Peyer's patch (tissue), 4 donors: ENCODE data around the gene ADAT3. TPM values are rescaled to one million over a fixed set of nuclear protein-coding genes. Genes with fewer than 3 reads are reported as not detected.

Experiments
- DNase-seq, 3 donors: peaks; one replicate each; pipeline ENCODE4 v3.0.0-alpha.2; 2017 to 2019
- H3K27ac ChIP-seq, 4 donors: fragments of 200-600 bp; sonication (generic); one replicate each; pipeline ENCODE4 v1.5.1; 2016 to 2019
- H3K27me3 ChIP-seq, 2 donors: fragments of 200-600 bp; sonication (generic); one replicate each; pipeline ENCODE4 v1.5.1; 2019
- H3K36me3 ChIP-seq, 3 donors: fragments of 200-600 bp; sonication (generic); one replicate each; pipeline ENCODE4 v1.5.1; 2016 to 2019
- H3K4me1 ChIP-seq, 4 donors: fragments of 200-600 bp; sonication (generic); one replicate each; pipeline ENCODE4 v1.5.1; 2016 to 2019
- H3K4me3 ChIP-seq, 4 donors: fragments of 200-600 bp; sonication (generic); 1 replicate in 3 of 4; 2 replicates in 1 of 4; pipeline ENCODE4 v1.5.1; 2016 to 2019; ENCODE audit warnings: mild to moderate bottlenecking in 1 of 4
- H3K9me3 ChIP-seq, 4 donors: fragments of 200-600 bp; sonication (generic); one replicate each; pipeline ENCODE4 v1.5.1; 2016 to 2019; ENCODE audit warnings: mild to moderate bottlenecking in 1 of 4
- POLR2A ChIP-seq, 2 donors: fragments of 450-650 bp; IDR thresholded peaks; one replicate each; pipeline ENCODE4 v1.5.1; 2017; ENCODE audit warnings: antibody characterized with exemption in 2 of 2, mild to moderate bottlenecking in 2 of 2, moderate library complexity in 2 of 2
- total RNA-seq, 4 donors: library from RNA; depleted of rRNA; stranded (reverse); fragments of >200 nt; gene quantifications; one replicate each; pipeline ENCODE4 v1.1.0, GENCODE V29; 2016
- TF ChIP-seq, protein P1 (sequence below), 6 experiments: fragments of 450-650 bp in 4 of 6; fragments of 200-600 bp in 2 of 6; sonication (generic) in 1 of 6; IDR thresholded peaks; one replicate each; pipeline ENCODE4 v1.5.1; 2017 to 2019; ENCODE audit warnings: antibody characterized with exemption in 6 of 6, mild to moderate bottlenecking in 3 of 6, moderate library complexity in 1 of 6

The ADAT3 gene
- total RNA-seq, 4 donors from 2014 or later, result 18.2 to 33.3 (median 23.8) TPM

DNA sequence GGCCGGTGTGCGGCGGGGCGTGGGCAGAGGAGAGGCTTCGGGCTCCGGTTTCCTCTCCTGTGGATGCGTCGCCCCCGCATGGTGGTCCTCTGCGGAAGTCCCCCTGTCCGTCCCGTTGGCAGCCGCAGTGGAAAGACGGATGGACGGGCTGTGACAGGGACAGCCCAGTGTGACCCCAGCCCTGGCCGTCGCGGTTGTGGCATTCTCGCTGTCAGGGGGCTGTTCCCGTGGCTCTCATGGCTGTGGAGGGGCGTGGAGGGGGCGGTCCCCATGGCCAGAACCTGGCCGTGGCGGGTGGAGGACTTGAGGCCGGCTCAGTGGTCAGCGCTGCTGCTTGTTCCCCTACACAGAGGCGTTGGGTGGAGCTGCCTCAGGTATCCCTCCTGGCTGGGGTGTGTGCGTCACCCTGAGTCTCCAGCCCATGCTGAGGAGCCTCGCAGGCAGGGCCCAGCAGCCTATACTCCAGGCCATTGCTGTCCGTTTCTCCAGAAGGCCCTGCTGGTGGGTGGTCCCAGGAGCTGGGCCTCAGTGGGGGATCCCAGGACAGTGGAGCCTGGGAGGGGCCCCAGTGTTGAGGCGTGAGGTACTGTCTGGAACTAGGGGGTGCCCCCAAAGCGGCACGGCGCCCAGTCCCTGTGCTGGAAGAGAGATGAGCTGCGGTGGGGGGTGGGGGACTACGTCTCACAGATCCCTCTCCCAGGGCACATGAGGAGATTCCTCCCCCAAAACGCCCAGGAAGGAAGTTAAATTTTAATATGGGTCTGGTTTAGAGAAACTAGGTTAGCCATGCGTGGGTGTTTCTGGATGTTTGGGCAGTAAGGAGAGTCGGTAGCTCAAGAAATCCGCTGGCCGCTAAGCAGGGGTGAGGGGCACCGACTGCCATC lies 56.0 kb downstream of the ADAT3 start:
- Histone ChIP-seq H3K27ac (no peak overlapping the region), H3K9me3 (no peaks in the 10 kb centered on the region), H3K4me1 (no peaks in the 10 kb centered on the region), H3K36me3 (no peaks in the 10 kb centered on the region), H3K4me3 (no peak overlapping the region), H3K27me3 (no peaks in the 10 kb centered on the region)
- no peak for DNase-seq
- TF ChIP-seq, protein P1, sequence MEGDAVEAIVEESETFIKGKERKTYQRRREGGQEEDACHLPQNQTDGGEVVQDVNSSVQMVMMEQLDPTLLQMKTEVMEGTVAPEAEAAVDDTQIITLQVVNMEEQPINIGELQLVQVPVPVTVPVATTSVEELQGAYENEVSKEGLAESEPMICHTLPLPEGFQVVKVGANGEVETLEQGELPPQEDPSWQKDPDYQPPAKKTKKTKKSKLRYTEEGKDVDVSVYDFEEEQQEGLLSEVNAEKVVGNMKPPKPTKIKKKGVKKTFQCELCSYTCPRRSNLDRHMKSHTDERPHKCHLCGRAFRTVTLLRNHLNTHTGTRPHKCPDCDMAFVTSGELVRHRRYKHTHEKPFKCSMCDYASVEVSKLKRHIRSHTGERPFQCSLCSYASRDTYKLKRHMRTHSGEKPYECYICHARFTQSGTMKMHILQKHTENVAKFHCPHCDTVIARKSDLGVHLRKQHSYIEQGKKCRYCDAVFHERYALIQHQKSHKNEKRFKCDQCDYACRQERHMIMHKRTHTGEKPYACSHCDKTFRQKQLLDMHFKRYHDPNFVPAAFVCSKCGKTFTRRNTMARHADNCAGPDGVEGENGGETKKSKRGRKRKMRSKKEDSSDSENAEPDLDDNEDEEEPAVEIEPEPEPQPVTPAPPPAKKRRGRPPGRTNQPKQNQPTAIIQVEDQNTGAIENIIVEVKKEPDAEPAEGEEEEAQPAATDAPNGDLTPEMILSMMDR (IDR thresholded peaks at IDR 0.05), result no peak
- TF ChIP-seq POLR2A (IDR thresholded peaks at IDR 0.05), result no peak

DNA sequence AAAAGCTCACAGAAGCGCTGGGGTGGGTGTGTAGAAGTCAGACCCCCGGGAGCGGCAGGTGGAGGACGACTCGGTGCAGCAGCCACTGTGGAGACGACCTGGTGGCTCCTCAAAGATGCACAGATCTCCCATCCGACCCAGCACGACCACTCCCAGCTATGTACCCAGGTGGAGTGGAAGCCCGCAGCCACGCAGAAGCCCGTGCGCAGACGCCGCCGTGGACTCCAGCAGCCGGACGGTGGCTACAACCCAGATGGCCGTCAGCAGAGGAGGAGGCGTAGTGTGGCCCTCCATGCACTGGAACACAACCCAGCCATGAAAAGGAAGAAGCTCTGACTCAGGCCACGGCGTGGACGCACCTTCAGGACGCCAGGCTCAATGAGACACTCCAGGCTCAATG lies 57.5 kb downstream of the ADAT3 start:
- H3K4me1 ChIP-seq, result no peaks in the 10 kb centered on the region
- TF ChIP-seq, protein P1 (IDR thresholded peaks at IDR 0.05), result no peak
- no peak for TF ChIP-seq POLR2A (IDR thresholded peaks at IDR 0.05)
- H3K9me3 ChIP-seq, result no peaks in the 10 kb centered on the region
- no peak overlapping the region for H3K27ac ChIP-seq
- no peak for DNase-seq
- H3K27me3 ChIP-seq, result no peaks in the 10 kb centered on the region
- no peak overlapping the region for H3K4me3 ChIP-seq
- no peaks in the 10 kb centered on the region for H3K36me3 ChIP-seq

Other genes with a start within 250 kb of the ADAT3 start
- gene ONECUT3, start 151.9 kb upstream of the ADAT3 start, total RNA-seq, result under 1 TPM in 2 of 4 donors, not detected in 2; 0.27 to 0.28 TPM
- gene ATP8B3, start 93.1 kb upstream of the ADAT3 start, total RNA-seq, result 1 to 10 TPM in 1 of 4 donors, under 1 TPM in 2, not detected in 1; 0.35 to 4.5 (median 0.94) TPM
- 100 to 1,000 TPM in 1 of 4 donors, 10 to 100 TPM in 3; 47.0 to 101 (median 57.2) TPM for gene REXO1, start 56.9 kb upstream of the ADAT3 start, total RNA-seq
- gene KLF16, start 41.8 kb upstream of the ADAT3 start, total RNA-seq, result 10 to 100 TPM; 10.3 to 18.2 (median 14.8) TPM
- 10 to 100 TPM; 52.0 to 95.9 (median 68.4) TPM for gene ABHD17A, start 19.9 kb upstream of the ADAT3 start, total RNA-seq
- 10 to 100 TPM; 45.4 to 62.6 (median 57.0) TPM for gene SCAMP4, start within 50 bp of the ADAT3 start, total RNA-seq
- 100 to 1,000 TPM in 2 of 4 donors, 10 to 100 TPM in 2; 54.5 to 250 (median 103) TPM for gene CSNK1G2, start 35.8 kb downstream of the ADAT3 start, total RNA-seq
- 100 to 1,000 TPM in 1 of 4 donors, 10 to 100 TPM in 3; 57.8 to 114 (median 76.0) TPM for gene BTBD2, start 110.3 kb downstream of the ADAT3 start, total RNA-seq
- 100 to 1,000 TPM; 119 to 253 (median 192) TPM for gene MKNK2, start 145.8 kb downstream of the ADAT3 start, total RNA-seq
- gene MOB3A, start 190.9 kb downstream of the ADAT3 start, total RNA-seq, result 10 to 100 TPM; 32.6 to 55.3 (median 35.1) TPM
- 1 to 10 TPM; 1.3 to 9.9 (median 3.8) TPM for gene IZUMO4, start 191.5 kb downstream of the ADAT3 start, total RNA-seq
- 100 to 1,000 TPM; 104 to 136 (median 122) TPM for gene AP3D1, start 246.2 kb downstream of the ADAT3 start, total RNA-seq